ENCODE results near the gene LRIT2. TPM values are rescaled to one million over a fixed set of nuclear protein-coding genes. Genes with fewer than 3 reads are reported as not detected.

The LRIT2 gene
- total RNA-seq, result not detected

GRCh38 chr10:84225427-84226173, at the start of gene LRIT2:
TSS of gene LRIT2 (minus strand) at chr10:84225544. CDS start at chr10:84225520, 24 bp downstream.
- H3K4me1 Mint-ChIP-seq, result no peaks in the 10 kb centered on the region
- H3K4me3 Mint-ChIP-seq, result no peak within 1 kb of the TSS
- no peaks in the 10 kb centered on the region for H3K36me3 Mint-ChIP-seq
- ATAC-seq, result no peak
- no peaks in the 10 kb centered on the region for H3K9me3 Mint-ChIP-seq (ENCODE audit: low read depth)
- no peak within 1 kb of the TSS for H3K27ac Mint-ChIP-seq
- CTCF ChIA-PET, result interaction anchor here (1.6 kb wide), 1 partner anchor 11 kb away, joined by 7 read pairs; no protein-coding TSS in a partner anchor
- H3K27me3 Mint-ChIP-seq, result peaks cover 36% of the 10 kb centered on the region
- DNase-seq, result no peak

GRCh38 chr10:84270708-84271107, 45.4 kb upstream of the LRIT2 start:
- CTCF ChIA-PET, result interaction anchor here (2.0 to 11.2 kb wide), 2 partner anchors 58 to 268 kb away, joined by 5 to 238 read pairs; partner anchors contain the start of gene CCSER2
- H3K27ac Mint-ChIP-seq, result no peak overlapping the region
- H3K9me3 Mint-ChIP-seq (ENCODE audit: low read depth), result no peaks in the 10 kb centered on the region
- no peak for DNase-seq
- no peak overlapping the region for H3K4me3 Mint-ChIP-seq
- peaks cover 18% of the 10 kb centered on the region for H3K4me1 Mint-ChIP-seq
- no peak for ATAC-seq
- no peaks in the 10 kb centered on the region for H3K36me3 Mint-ChIP-seq
- peaks cover 15% of the 10 kb centered on the region for H3K27me3 Mint-ChIP-seq

GRCh38 chr10:84269773-84270172, 44.4 kb upstream of the LRIT2 start:
- no peak overlapping the region for H3K4me3 Mint-ChIP-seq
- CTCF ChIA-PET, result interaction anchor here (1.8 to 11.2 kb wide), 3 partner anchors 10 to 269 kb away, joined by 4 to 238 read pairs (median 5); partner anchors contain the start of gene CCSER2
- ATAC-seq (no peak), DNase-seq (no peak)
- H3K27ac Mint-ChIP-seq, result no peak overlapping the region
- no peaks in the 10 kb centered on the region for H3K36me3 Mint-ChIP-seq
- H3K4me1 Mint-ChIP-seq, result peaks cover 19% of the 10 kb centered on the region
- H3K9me3 Mint-ChIP-seq (ENCODE audit: low read depth), result no peaks in the 10 kb centered on the region
- H3K27me3 Mint-ChIP-seq, result peaks cover 20% of the 10 kb centered on the region

GRCh38 chr10:84269162-84269561, 43.8 kb upstream of the LRIT2 start:
- H3K9me3 Mint-ChIP-seq (ENCODE audit: low read depth), result no peaks in the 10 kb centered on the region
- H3K4me1 Mint-ChIP-seq, result peaks cover 24% of the 10 kb centered on the region
- no peak overlapping the region for H3K4me3 Mint-ChIP-seq
- H3K27ac Mint-ChIP-seq, result no peak overlapping the region
- CTCF ChIA-PET, result interaction anchor here (1.8 to 11.2 kb wide), 3 partner anchors 10 to 269 kb away, joined by 4 to 238 read pairs (median 5); partner anchors contain the start of gene CCSER2
- H3K27me3 Mint-ChIP-seq, result peaks cover 23% of the 10 kb centered on the region
- ATAC-seq, result no peak
- no peaks in the 10 kb centered on the region for H3K36me3 Mint-ChIP-seq
- no peak for DNase-seq

GRCh38 chr10:84267503-84268126, 42.3 kb upstream of the LRIT2 start:
- ATAC-seq, result peak; percentile 76
- CTCF ChIA-PET, result interaction anchor here (0.6 to 11.2 kb wide), 26 partner anchors 9 to 297 kb away, joined by 3 to 238 read pairs (median 5); partner anchors contain the start of gene CCSER2
- Mint-ChIP-seq H3K9me3 (ENCODE audit: low read depth) (no peaks in the 10 kb centered on the region), H3K4me1 (peaks cover 24% of the 10 kb centered on the region), H3K27me3 (peaks cover 36% of the 10 kb centered on the region), H3K27ac (no peak overlapping the region), H3K4me3 (no peak overlapping the region), H3K36me3 (no peaks in the 10 kb centered on the region)
- DNase-seq, result peak; percentile 85

GRCh38 chr10:84265418-84265817, 40.1 kb upstream of the LRIT2 start:
- DNase-seq (no peak), ATAC-seq (no peak)
- Mint-ChIP-seq H3K9me3 (ENCODE audit: low read depth) (no peaks in the 10 kb centered on the region), H3K27me3 (peaks cover 42% of the 10 kb centered on the region), H3K4me3 (no peak overlapping the region), H3K27ac (no peak overlapping the region), H3K4me1 (peaks cover 20% of the 10 kb centered on the region), H3K36me3 (no peaks in the 10 kb centered on the region)
- CTCF ChIA-PET, result interaction anchor here (1.0 to 11.2 kb wide), 7 partner anchors 9 to 273 kb away, joined by 3 to 238 read pairs (median 3); partner anchors contain the start of gene CCSER2

- Mint-ChIP-seq H3K36me3 (no peaks in the 10 kb centered on the region), H3K4me1 (peaks cover 19% of the 10 kb centered on the region), H3K27me3 (peaks cover 42% of the 10 kb centered on the region), H3K4me3 (no peak overlapping the region), H3K9me3 (ENCODE audit: low read depth) (no peaks in the 10 kb centered on the region), H3K27ac (no peak overlapping the region)
- CTCF ChIA-PET, result interaction anchor here (0.5 to 11.2 kb wide), 22 partner anchors 9 to 274 kb away, joined by 3 to 238 read pairs (median 3); partner anchors contain the start of genes CCSER2 and GHITM
- peak; percentile 90 for ATAC-seq
- peak; percentile 79 for DNase-seq
Measured at GRCh38 chr10:84264611-84265141, 39.3 kb upstream of the LRIT2 start.

- Mint-ChIP-seq H3K4me1 (peaks cover 19% of the 10 kb centered on the region), H3K9me3 (ENCODE audit: low read depth) (no peaks in the 10 kb centered on the region), H3K4me3 (no peak overlapping the region), H3K36me3 (no peaks in the 10 kb centered on the region), H3K27me3 (peaks cover 32% of the 10 kb centered on the region), H3K27ac (no peak overlapping the region)
- ATAC-seq (no peak), DNase-seq (no peak)
- CTCF ChIA-PET, result interaction anchor here (0.9 to 11.2 kb wide), 6 partner anchors 10 to 275 kb away, joined by 3 to 238 read pairs (median 4); no protein-coding TSS in a partner anchor
Measured at GRCh38 chr10:84263716-84264115, 38.4 kb upstream of the LRIT2 start.

- no peaks in the 10 kb centered on the region for H3K36me3 Mint-ChIP-seq
- peaks cover 33% of the 10 kb centered on the region for H3K27me3 Mint-ChIP-seq
- H3K4me1 Mint-ChIP-seq, result peaks cover 9% of the 10 kb centered on the region
- ATAC-seq (no peak), DNase-seq (no peak)
- H3K9me3 Mint-ChIP-seq (ENCODE audit: low read depth), result no peaks in the 10 kb centered on the region
- CTCF ChIA-PET, result interaction anchor here (11.2 kb wide), 1 partner anchor 276 kb away, joined by 238 read pairs; no protein-coding TSS in a partner anchor
- H3K27ac Mint-ChIP-seq, result no peak overlapping the region
- H3K4me3 Mint-ChIP-seq, result no peak overlapping the region
Measured at GRCh38 chr10:84262190-84262956, 37.0 kb upstream of the LRIT2 start.

GRCh38 chr10:84261236-84261915, 36.0 kb upstream of the LRIT2 start:
- H3K4me3 Mint-ChIP-seq, result no peak overlapping the region
- H3K9me3 Mint-ChIP-seq (ENCODE audit: low read depth), result no peaks in the 10 kb centered on the region
- DNase-seq (no peak), ATAC-seq (no peak)
- H3K27me3 Mint-ChIP-seq, result peaks cover 39% of the 10 kb centered on the region
- H3K36me3 Mint-ChIP-seq, result no peaks in the 10 kb centered on the region
- H3K27ac Mint-ChIP-seq, result no peak overlapping the region
- H3K4me1 Mint-ChIP-seq, result peaks cover 10% of the 10 kb centered on the region
- CTCF ChIA-PET, result interaction anchor here (1.3 to 11.2 kb wide), 2 partner anchors 91 to 277 kb away, joined by 3 to 238 read pairs; no protein-coding TSS in a partner anchor

- Mint-ChIP-seq H3K27me3 (peaks cover 22% of the 10 kb centered on the region), H3K4me3 (no peak overlapping the region), H3K9me3 (ENCODE audit: low read depth) (no peaks in the 10 kb centered on the region), H3K36me3 (no peaks in the 10 kb centered on the region), H3K27ac (no peak overlapping the region), H3K4me1 (peaks cover 4% of the 10 kb centered on the region)
- CTCF ChIA-PET, result interaction anchor here (1.0 to 1.5 kb wide), 2 partner anchors 9 to 279 kb away, joined by 3 to 9 read pairs; no protein-coding TSS in a partner anchor
- no peak for ATAC-seq
- DNase-seq, result peak; percentile 29
Measured at GRCh38 chr10:84258034-84258695, 32.8 kb upstream of the LRIT2 start.
